Psoas muscle (tissue), 8 donors: Measurements from ENCODE around the gene SDCBP2. TPM values are rescaled to one million over a fixed set of nuclear protein-coding genes. Genes with fewer than 3 reads are reported as not detected.

ENCODE experiments used
- ATAC-seq, 4 donors: fragments of 200-7000 bp; cut with Tn5 transposase; one replicate each; pipeline ENCODE4 v1.9.1; 2020; ENCODE audit warnings: moderate library complexity in 3 of 4, mild to moderate bottlenecking in 2 of 4
- DNase-seq, 2 donors: peaks; one replicate each; pipeline ENCODE4 v3.0.0-alpha.2; 2020
- H3K27ac ChIP-seq: fragments of 200-600 bp; one replicate; pipeline ENCODE4 v1.8.0; 2022
- H3K27me3 ChIP-seq, 3 donors: fragments of 200-600 bp in 1 of 3; one replicate each; pipeline versions ENCODE4 v1.6.1 to v1.8.0; 2013 to 2022; ENCODE audit warnings: low read length in 2 of 3, mild to moderate bottlenecking in 2 of 3, moderate library complexity in 1 of 3; ENCODE audit not compliant: insufficient read depth in 3 of 3
- H3K36me3 ChIP-seq, 2 donors: fragments of 200-600 bp in 1 of 2; one replicate each; pipeline versions ENCODE4 v1.6.1 to v1.8.0; 2013 to 2022; ENCODE audit warnings: low read depth in 1 of 2, mild to moderate bottlenecking in 1 of 2, moderate library complexity in 1 of 2; ENCODE audit not compliant: insufficient read depth in 1 of 2
- H3K4me1 ChIP-seq: fragments of 200-600 bp; one replicate; pipeline ENCODE4 v1.8.0; 2022
- H3K4me3 ChIP-seq: fragments of 200-600 bp; one replicate; pipeline ENCODE4 v1.8.0; 2022; ENCODE audit warnings: mild to moderate bottlenecking
- H3K9me3 ChIP-seq: fragments of 200-600 bp; one replicate; pipeline ENCODE4 v1.8.0; 2022
- whole genome bisulfite sequencing, 3 donors: extraction: QIAGEN DNeasy Blood & Tissue Kit; methylation state at CpG; one replicate each; pipeline versions ENCODE4 v1.1.6 to v1.1.7; 2013; 5-methylcytosine and 5-hydroxymethylcytosine counted together
- intact Hi-C, 2 donors: fragments of 100-400 bp; cut with DNase I; formaldehyde crosslinking; loops; one replicate each; pipeline versions ENCODE4 v1.11.0 to v1.14.2; 2022
- polyA plus RNA-seq, 3 donors: library from polyadenylated mRNA; stranded (reverse); fragments of 200-250 nt; gene quantifications; one replicate each; pipeline ENCODE4 v1.2.3, GENCODE V29; 2013
- total RNA-seq, 4 donors: library from RNA; stranded (reverse); fragmentation: NEBNext Ultra II Directional in 2 of 4; extraction: Animal tissue kit (Norgen Biotek cat#: 25700) in 2 of 4; gene quantifications; one replicate each; pipeline versions ENCODE4 v1.2.1 to v1.2.4, GENCODE V29; 2021 to 2023
- TF ChIP-seq, protein P1 (sequence below): fragments of 200-600 bp; IDR thresholded peaks from one replicate; pipeline ENCODE4 v1.8.0; 2022; ENCODE audit warnings: antibody characterized with exemption
- donor health status: healthy with polysubstance abuse.
- donor health status: DM: no; HTN: no; CAD: no; lungs with moderate emphysema.
- donor health status: Bipolar disorder and iron deficiency.
- donor health status: healthy.
- donor health status: DM: yes; HTN: yes; CAD: no.
- donor health status: DM: no; HTN: no; CAD: no.
- donor health status: DM: no; HTN: no; CAD: no.
- donor health status: DM: yes; HTN: yes; CAD: no.

Gene SDCBP2
- total and polyA plus RNA-seq, 7 donors = 1.6 to 10.5 (median 2.0) TPM

DNA sequence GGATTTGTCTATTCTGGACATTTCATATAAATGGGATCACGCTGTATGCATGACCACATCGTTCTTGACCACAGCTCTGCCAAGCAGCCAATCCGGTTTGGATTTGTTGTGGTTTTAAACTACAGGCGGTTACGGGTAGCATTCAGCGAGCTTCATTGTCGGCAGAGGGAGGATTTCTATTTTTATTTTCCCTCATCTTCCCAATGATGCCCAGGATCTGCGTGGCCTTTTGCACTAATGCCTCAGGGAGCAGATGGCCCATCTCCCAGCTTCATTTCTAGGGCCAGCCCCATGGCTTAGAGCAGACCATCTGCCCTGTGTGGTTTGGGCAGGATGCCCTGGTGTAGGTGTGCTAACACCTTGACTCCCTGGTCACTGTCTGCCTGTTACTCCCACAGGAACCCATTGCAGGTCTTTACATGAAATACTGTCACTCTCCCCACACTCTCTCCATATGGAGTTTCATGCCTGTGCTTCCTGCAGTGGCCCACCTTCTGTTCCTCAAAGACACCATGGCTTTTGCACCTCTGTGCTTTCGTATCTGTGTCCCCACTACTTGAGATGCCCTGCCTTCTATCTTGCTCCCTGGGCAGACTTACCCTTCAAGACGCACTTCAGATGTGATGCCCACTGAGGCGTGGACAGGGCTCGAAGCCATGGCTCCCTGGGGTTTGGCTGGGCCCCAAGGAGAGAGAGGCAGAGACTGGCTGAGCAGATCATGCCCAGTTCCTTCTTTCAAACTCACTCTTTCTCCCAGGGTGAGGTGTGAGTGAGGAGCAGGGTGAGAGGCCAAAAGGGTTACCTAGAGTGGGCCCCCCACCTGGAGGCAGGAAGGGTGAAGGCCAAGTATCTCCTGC lies 26.0 kb downstream of the SDCBP2 start:
- ATAC-seq = peak in 1 of 4 donors; percentile 25
- no peaks in the 10 kb centered on the region for H3K9me3 ChIP-seq
- intact Hi-C loops = no loop called here
- no peak overlapping the region for H3K27ac ChIP-seq
- H3K4me3 ChIP-seq = no peak overlapping the region
- TF ChIP-seq, protein P1, sequence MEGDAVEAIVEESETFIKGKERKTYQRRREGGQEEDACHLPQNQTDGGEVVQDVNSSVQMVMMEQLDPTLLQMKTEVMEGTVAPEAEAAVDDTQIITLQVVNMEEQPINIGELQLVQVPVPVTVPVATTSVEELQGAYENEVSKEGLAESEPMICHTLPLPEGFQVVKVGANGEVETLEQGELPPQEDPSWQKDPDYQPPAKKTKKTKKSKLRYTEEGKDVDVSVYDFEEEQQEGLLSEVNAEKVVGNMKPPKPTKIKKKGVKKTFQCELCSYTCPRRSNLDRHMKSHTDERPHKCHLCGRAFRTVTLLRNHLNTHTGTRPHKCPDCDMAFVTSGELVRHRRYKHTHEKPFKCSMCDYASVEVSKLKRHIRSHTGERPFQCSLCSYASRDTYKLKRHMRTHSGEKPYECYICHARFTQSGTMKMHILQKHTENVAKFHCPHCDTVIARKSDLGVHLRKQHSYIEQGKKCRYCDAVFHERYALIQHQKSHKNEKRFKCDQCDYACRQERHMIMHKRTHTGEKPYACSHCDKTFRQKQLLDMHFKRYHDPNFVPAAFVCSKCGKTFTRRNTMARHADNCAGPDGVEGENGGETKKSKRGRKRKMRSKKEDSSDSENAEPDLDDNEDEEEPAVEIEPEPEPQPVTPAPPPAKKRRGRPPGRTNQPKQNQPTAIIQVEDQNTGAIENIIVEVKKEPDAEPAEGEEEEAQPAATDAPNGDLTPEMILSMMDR = no peak
- H3K4me1 ChIP-seq = no peaks in the 10 kb centered on the region
- H3K27me3 ChIP-seq = no peaks in the 10 kb centered on the region
- peak in 1 of 2 donors; percentile 24 for DNase-seq
- 69 to 76% (median 75%) methylated on average over 12 of the region's 12 CpGs for WGBS, 3 donors
- H3K36me3 ChIP-seq = peaks cover 0 to 11% of the 10 kb centered on the region in 2 donors

DNA sequence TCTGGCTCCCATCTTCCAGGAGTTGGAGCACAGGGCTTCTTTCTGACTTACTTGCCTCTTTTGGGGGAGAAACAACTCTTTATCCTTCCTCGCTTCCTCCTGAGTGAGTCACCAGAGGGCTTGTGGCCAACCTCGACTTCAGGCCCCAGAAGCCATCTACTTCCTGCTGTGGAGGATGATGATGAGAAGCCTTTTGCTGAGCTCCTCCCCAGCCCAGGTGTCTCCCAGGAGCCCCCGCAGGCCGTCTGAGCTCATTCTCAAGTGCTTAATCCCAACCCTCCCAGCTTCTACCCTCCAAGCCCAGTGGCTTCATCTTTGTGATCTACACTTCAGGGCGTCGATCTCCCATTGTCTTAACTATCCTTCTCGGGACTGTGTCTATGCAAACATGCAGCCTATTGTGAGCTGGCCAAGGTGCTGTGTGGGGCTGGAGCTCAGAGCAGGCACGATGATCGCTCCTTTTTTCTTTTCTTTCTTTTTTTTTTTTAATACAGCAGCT lies 27.9 kb downstream of the SDCBP2 start:
- Histone ChIP-seq H3K9me3 (no peaks in the 10 kb centered on the region), H3K4me3 (no peak overlapping the region), H3K36me3 (peaks cover 0 to 11% of the 10 kb centered on the region in 2 donors), H3K4me1 (no peaks in the 10 kb centered on the region), H3K27ac (no peak overlapping the region), H3K27me3 (no peaks in the 10 kb centered on the region)
- WGBS, 3 donors = 61 to 76% (median 69%) methylated on average over 9 of the region's 9 CpGs
- TF ChIP-seq, protein P1 = no peak
- ATAC-seq (no peak), DNase-seq (peak in 1 of 2 donors; percentile 26)
- intact Hi-C loops = no loop called here

DNA sequence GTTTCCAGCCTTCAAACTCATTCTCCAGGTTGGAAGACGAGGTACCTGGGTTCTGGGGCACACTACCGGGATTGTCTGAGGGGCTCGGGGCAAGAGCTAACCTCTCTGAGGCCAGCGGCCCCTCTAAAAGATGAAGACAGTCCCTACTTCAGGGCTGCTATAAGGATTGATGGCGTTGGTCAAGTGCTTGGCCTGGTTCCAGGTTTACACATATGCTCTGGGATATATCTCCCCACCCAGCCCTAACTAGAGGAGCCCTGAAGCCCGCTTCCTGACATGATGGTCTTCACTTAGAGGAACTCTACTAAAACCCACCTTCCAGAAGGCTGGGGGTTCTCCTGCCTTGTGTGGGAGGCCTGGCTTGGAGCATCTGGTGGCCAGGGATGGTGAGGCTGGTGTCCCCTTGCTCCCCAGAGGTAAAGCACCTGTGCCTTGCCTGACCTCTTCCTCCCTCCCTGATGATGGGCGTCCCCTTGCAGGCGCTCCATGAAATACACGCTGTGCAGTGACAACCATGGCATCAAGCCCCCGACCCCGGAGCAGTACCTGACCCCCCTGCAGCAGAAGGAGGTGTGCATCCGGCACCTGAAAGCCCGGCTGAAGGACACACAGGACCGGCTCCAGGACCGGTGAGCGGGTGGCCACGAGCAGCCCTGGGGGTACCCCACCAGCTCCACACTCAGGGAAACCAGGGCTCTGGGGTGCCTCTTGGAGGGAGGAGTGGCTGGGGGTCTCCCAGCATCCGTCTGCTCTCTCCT lies 28.7 kb downstream of the SDCBP2 start:
- peaks cover 0 to 9% of the 10 kb centered on the region in 2 donors for H3K36me3 ChIP-seq
- no peaks in the 10 kb centered on the region for H3K9me3 ChIP-seq
- H3K27me3 ChIP-seq = no peaks in the 10 kb centered on the region
- 92 to 95% (median 94%) methylated on average over 18 of the region's 18 CpGs for WGBS, 3 donors
- no peak overlapping the region for H3K4me3 ChIP-seq
- TF ChIP-seq, protein P1 = no peak
- H3K27ac ChIP-seq = no peak overlapping the region
- DNase-seq = peak in 1 of 2 donors; percentile 21
- intact Hi-C loops = no loop called here
- H3K4me1 ChIP-seq = no peaks in the 10 kb centered on the region
- no peak for ATAC-seq

DNA sequence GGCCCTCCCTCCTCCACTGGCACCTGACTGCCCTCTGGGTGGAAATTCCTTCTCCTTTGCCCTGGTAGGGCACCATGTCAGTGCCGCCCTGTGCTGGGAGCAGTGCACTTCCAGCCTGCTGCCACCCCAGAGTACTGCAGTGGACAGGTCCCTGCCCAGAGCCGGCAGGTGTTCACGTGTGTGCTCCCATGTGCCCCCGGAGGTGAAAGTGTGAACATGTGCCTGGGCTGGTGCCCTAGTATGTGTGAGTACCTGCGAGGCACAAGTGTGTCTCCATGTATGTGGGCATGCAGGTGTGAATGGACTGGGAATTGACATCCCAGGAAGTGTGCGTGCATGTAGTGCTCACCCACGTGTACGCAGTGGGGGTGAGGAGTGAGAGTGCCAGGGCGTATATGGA lies 29.4 kb downstream of the SDCBP2 start:
- Histone ChIP-seq H3K9me3 (no peaks in the 10 kb centered on the region), H3K36me3 (peaks cover 0 to 6% of the 10 kb centered on the region in 2 donors), H3K4me1 (no peaks in the 10 kb centered on the region), H3K27ac (no peak overlapping the region), H3K27me3 (no peaks in the 10 kb centered on the region), H3K4me3 (no peak overlapping the region)
- ATAC-seq (peak in 1 of 4 donors; percentile 34), DNase-seq (peak in 1 of 2 donors; percentile 23)
- WGBS, 3 donors = 82 to 85% (median 83%) methylated on average over 9 of the region's 9 CpGs
- TF ChIP-seq, protein P1 = no peak
- intact Hi-C loops = no loop called here
